Measurements from ENCODE around the gene RENBP.

Gene RENBP

GRCh38 chrX:153931748-153932147 is 12.7 kb downstream of the RENBP start:
- no peak for DNase-seq

- no peak for DNase-seq
Observed at GRCh38 chrX:153931151-153931550, 13.3 kb downstream of the RENBP start.

- no peak for DNase-seq
Observed at GRCh38 chrX:153930011-153930910, 14.2 kb downstream of the RENBP start.

GRCh38 chrX:153929576-153929975 is 14.9 kb downstream of the RENBP start:
- DNase-seq = no peak

GRCh38 chrX:153928846-153929245 is 15.6 kb downstream of the RENBP start:
- no peak for DNase-seq

- DNase-seq = peak; percentile 94
Observed at GRCh38 chrX:153927922-153928760, 16.3 kb downstream of the RENBP start.

- DNase-seq = no peak
Observed at GRCh38 chrX:153927672-153927921, 16.8 kb downstream of the RENBP start.

- peak; percentile 82 for DNase-seq
Observed at GRCh38 chrX:153926858-153927671, 17.4 kb downstream of the RENBP start.

- DNase-seq = no peak
Observed at GRCh38 chrX:153926552-153926857, 17.9 kb downstream of the RENBP start.

GRCh38 chrX:153925739-153926551 is 18.5 kb downstream of the RENBP start, which contains the start of gene ARHGAP4:
TSS of gene ARHGAP4 (minus strand) at chrX:153926264. CDS start at chrX:153926202, 62 bp downstream.
- DNase-seq = peak; percentile 41

- DNase-seq = no peak
Observed at GRCh38 chrX:153925387-153925738, 19.1 kb downstream of the RENBP start.

- DNase-seq = no peak
Observed at GRCh38 chrX:153924149-153924861, 20.1 kb downstream of the RENBP start.

- DNase-seq = no peak
Observed at GRCh38 chrX:153922932-153923857, 21.2 kb downstream of the RENBP start.

- DNase-seq = no peak
Observed at GRCh38 chrX:153921511-153922446, 22.7 kb downstream of the RENBP start.

- DNase-seq = no peak
Observed at GRCh38 chrX:153921070-153921469, 23.4 kb downstream of the RENBP start.

- DNase-seq = no peak
Observed at GRCh38 chrX:153920546-153920945, 23.9 kb downstream of the RENBP start.

GRCh38 chrX:153919281-153919680 is 25.2 kb downstream of the RENBP start:
- no peak for DNase-seq

- DNase-seq = no peak
Observed at GRCh38 chrX:153917869-153918268, 26.6 kb downstream of the RENBP start.

- no peak for DNase-seq
Observed at GRCh38 chrX:153913701-153914100, 30.7 kb downstream of the RENBP start.

- DNase-seq = no peak
Observed at GRCh38 chrX:153913211-153913610, 31.2 kb downstream of the RENBP start.

All from activated gamma-delta T cell treated with Interleukin-2 at 50 U/mL for 16 hours (primary cell).